Naive B cell (primary cell): ENCODE data around the gene DNAJC13. TPM values are rescaled to one million over a fixed set of nuclear protein-coding genes. Genes with fewer than 3 reads are reported as not detected.

Experiments used
- ATAC-seq, 2 donors: fragments of 150-1000 bp; cut with Tn5 transposase; 2 replicates each; pipeline ENCODE4 v1.10.0; 2021; ENCODE audit warnings: low read depth in 2 of 2, mild to moderate bottlenecking in 2 of 2, moderate library complexity in 2 of 2
- DNase-seq: peaks from one replicate; pipeline ENCODE4 v3.0.0; 2022
- H3K27ac Mint-ChIP-seq, 6 donors: one replicate each; pipeline ENCODE4 v1.8.0; 2020 to 2022; ENCODE audit warnings: mild to moderate bottlenecking in 6 of 6, mixed read lengths in 6 of 6, moderate library complexity in 5 of 6, inconsistent platforms in 2 of 6
- H3K27me3 Mint-ChIP-seq, 3 donors: one replicate each; pipeline ENCODE4 v1.8.0; 2021 to 2022; ENCODE audit warnings: mixed read lengths in 3 of 3, mild to moderate bottlenecking in 1 of 3
- H3K36me3 Mint-ChIP-seq, 2 donors: one replicate each; pipeline ENCODE4 v1.8.0; 2020 to 2022; ENCODE audit warnings: mixed read lengths in 2 of 2, inconsistent platforms in 1 of 2, mild to moderate bottlenecking in 1 of 2
- H3K4me1 Mint-ChIP-seq, 3 donors: one replicate each; pipeline ENCODE4 v1.8.0; 2020 to 2022; ENCODE audit warnings: mixed read lengths in 3 of 3, inconsistent platforms in 1 of 3, mild to moderate bottlenecking in 1 of 3, moderate library complexity in 1 of 3
- H3K4me3 Mint-ChIP-seq, 8 donors: one replicate each; pipeline ENCODE4 v1.8.0; 2020 to 2022; ENCODE audit warnings: mild to moderate bottlenecking in 8 of 8, mixed read lengths in 8 of 8, moderate library complexity in 8 of 8, inconsistent platforms in 2 of 8
- H3K9me3 Mint-ChIP-seq, 7 donors: one replicate each; pipeline ENCODE4 v1.8.0; 2020 to 2022; ENCODE audit warnings: mixed read lengths in 7 of 7, mild to moderate bottlenecking in 5 of 7, inconsistent platforms in 2 of 7, moderate library complexity in 1 of 7
- polyA plus RNA-seq, 6 donors: library from polyadenylated mRNA; unstranded; fragments of 300-500 nt; fragmentation: Illumina TruSeq; gene quantifications; one replicate each; pipeline ENCODE4 v1.2.3, GENCODE V29; 2021; ENCODE audit warnings: low read depth in 6 of 6

The DNAJC13 gene
- polyA plus RNA-seq, 6 donors from 2014 or later = 7.0 to 16.3 (median 12.5) TPM

DNA sequence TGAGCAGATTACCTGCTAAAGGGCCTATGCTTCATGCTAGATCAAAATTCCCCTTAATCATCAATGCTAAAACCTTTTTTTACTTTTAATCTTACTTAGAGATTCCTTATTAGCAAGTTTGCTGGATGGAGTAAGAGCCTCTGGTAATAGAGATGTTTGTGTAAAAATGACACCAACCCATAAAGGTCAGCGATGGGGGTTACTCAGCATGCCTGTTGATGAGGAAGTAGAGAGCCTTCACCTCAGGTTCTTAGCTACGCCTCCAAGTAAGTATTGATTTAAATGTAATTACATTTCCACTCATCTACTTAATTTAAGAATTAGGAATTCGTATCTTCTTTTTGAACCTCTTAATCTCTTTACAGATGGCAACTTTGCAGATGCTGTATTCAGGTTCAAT, 38.8 kb downstream of the DNAJC13 start:
- H3K36me3 Mint-ChIP-seq = peaks cover 16 to 31% of the 10 kb centered on the region in 2 donors
- no peaks in the 10 kb centered on the region for H3K4me1 Mint-ChIP-seq
- peaks cover 0 to 3% (median 0%) of the 10 kb centered on the region in 7 donors for H3K9me3 Mint-ChIP-seq
- no peaks in the 10 kb centered on the region for H3K27me3 Mint-ChIP-seq
- H3K4me3 Mint-ChIP-seq = no peak overlapping the region
- H3K27ac Mint-ChIP-seq = no peak overlapping the region
- DNase-seq = no peak
- no peak for ATAC-seq

DNA sequence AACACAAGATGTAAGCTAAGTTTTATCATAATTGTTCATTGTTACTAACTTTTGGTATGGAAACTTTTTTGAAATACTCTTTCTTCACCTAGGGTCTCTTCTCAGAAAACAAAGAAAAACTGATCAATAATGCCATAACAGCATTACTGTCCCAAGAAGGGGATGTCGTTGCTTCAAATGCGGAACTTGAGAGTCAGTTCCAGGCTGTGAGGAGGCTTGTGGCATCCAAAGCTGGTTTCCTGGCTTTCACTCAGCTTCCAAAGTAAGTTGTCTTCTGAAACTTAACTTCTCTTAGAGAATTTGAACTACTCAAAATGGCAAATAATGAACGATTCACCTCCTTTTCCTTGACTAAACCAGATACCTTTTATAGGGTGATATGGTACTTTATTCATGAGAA, 39.3 kb downstream of the DNAJC13 start:
- no peaks in the 10 kb centered on the region for H3K27me3 Mint-ChIP-seq
- no peak overlapping the region for H3K27ac Mint-ChIP-seq
- peaks cover 17 to 31% of the 10 kb centered on the region in 2 donors for H3K36me3 Mint-ChIP-seq
- DNase-seq = no peak
- H3K4me1 Mint-ChIP-seq = no peaks in the 10 kb centered on the region
- ATAC-seq = no peak
- H3K4me3 Mint-ChIP-seq = no peak overlapping the region
- H3K9me3 Mint-ChIP-seq = peaks cover 0 to 3% (median 0%) of the 10 kb centered on the region in 7 donors

DNA sequence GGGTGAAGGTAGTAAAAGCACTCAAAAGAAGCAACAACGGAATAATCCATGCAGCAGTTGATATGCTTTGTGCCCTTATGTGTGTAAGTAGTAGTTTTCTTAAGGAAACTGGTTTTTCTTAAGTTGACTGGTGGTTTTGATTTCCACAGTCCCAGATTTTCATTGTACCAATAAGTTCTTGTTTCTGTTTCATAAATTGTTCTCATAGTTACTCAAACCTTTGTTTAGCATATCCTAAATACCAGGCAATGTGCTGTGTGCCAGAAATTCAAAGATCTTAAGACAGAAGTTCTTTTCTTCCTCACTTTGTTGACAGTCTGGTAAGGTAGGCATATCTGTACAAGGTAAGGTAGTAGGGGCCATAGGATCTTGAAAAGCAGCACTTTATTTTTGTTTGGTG, 40.0 kb downstream of the DNAJC13 start:
- H3K27me3 Mint-ChIP-seq = no peaks in the 10 kb centered on the region
- no peaks in the 10 kb centered on the region for H3K4me1 Mint-ChIP-seq
- H3K36me3 Mint-ChIP-seq = peaks cover 17 to 31% of the 10 kb centered on the region in 2 donors
- H3K27ac Mint-ChIP-seq = no peak overlapping the region
- DNase-seq (no peak), ATAC-seq (no peak)
- no peak overlapping the region for H3K4me3 Mint-ChIP-seq
- H3K9me3 Mint-ChIP-seq = peaks cover 0 to 3% (median 0%) of the 10 kb centered on the region in 7 donors

DNA sequence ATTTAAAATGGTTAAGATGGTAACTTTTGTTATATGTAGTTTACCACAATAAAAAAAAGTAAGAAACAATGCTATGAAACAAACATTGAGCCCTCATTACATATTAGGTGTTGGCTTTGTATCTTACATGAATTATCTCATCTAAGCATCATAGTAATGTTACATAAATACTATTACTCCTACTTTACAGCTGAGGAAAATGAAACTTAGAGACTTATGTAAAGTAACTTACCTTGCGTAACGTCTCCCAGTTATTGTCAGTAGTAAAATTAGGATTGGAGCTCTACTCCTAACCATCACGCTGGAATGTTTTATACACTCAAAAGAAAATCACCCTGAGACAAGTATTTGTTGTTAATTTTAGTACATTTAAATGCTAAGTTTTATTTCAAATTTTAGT, 42.2 kb downstream of the DNAJC13 start:
- no peaks in the 10 kb centered on the region for H3K27me3 Mint-ChIP-seq
- H3K4me1 Mint-ChIP-seq = no peaks in the 10 kb centered on the region
- H3K27ac Mint-ChIP-seq = no peak overlapping the region
- no peak overlapping the region for H3K4me3 Mint-ChIP-seq
- ATAC-seq = no peak
- H3K9me3 Mint-ChIP-seq = peaks cover 0 to 3% (median 0%) of the 10 kb centered on the region in 7 donors
- H3K36me3 Mint-ChIP-seq = peaks cover 17 to 29% of the 10 kb centered on the region in 2 donors
- no peak for DNase-seq

DNA sequence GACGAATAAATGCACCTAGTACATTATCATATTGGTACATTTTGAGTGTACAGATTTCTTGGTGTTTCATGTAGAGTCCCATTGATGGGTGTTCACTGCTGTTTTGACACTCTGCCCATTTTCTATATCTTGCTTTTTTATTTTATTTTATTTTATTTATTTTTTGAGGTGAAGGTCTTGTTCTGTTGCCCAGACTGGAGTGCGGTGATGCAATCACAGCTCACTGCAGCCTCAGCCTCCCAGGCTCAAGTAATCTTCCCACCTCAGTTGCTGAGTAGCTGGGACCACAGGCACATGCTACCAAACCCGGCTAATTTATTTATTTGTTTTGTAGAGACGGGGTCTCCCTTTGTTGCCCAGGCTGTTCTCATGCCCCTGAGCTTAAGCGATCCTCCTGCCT, 44.2 kb downstream of the DNAJC13 start:
- Mint-ChIP-seq H3K27me3 (no peaks in the 10 kb centered on the region), H3K27ac (no peak overlapping the region), H3K9me3 (no peaks in the 10 kb centered on the region), H3K36me3 (peaks cover 7 to 16% of the 10 kb centered on the region in 2 donors), H3K4me3 (no peak overlapping the region), H3K4me1 (no peaks in the 10 kb centered on the region)
- DNase-seq = no peak
- ATAC-seq = no peak

DNA sequence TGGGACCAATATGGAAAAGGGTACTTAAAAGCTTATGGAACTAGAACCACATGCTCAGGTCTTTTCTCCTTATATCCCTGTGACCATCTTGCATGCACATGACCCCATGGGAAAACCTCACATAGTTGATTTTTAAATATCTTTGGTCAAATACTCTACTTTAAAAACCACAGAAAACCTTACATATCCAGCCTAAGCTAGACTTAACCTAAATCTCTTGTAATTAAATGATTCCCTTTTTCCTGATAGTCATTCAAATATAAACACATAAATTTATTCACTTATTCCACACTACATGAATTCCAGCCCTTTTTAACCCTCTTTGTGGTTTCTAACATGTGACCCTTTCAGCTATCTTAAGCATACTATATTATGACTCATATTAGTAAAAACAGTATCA, 46.8 kb downstream of the DNAJC13 start:
- ATAC-seq = no peak
- no peaks in the 10 kb centered on the region for H3K27me3 Mint-ChIP-seq
- no peak for DNase-seq
- H3K36me3 Mint-ChIP-seq = peaks cover 17 to 18% of the 10 kb centered on the region in 2 donors
- no peaks in the 10 kb centered on the region for H3K4me1 Mint-ChIP-seq
- no peak overlapping the region for H3K27ac Mint-ChIP-seq
- H3K4me3 Mint-ChIP-seq = no peak overlapping the region
- H3K9me3 Mint-ChIP-seq = no peaks in the 10 kb centered on the region

DNA sequence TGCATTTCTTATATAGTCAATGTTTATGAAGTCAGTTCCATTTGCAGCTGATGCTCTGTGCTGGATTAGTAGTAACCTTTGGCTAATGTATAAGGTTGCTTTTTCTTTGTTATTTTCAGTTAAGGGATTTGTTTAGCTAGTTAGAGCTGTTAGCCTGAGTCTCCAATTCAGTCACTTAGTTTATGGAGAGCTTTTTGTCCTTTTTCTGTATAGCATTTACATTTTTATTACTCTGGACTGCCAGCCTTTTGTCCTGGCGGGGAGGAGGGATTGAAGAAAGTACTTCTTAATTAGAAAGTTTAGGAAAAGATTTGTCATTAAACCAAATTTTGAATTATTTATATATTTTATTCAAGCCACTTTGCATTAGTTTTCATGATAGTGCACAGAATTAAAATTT, 52.0 kb downstream of the DNAJC13 start:
- no peak overlapping the region for H3K4me3 Mint-ChIP-seq
- H3K27ac Mint-ChIP-seq = peak overlapping the region in 1 of 6 donors; percentile 65
- no peaks in the 10 kb centered on the region for H3K4me1 Mint-ChIP-seq
- DNase-seq (no peak), ATAC-seq (no peak)
- peaks cover 10 to 18% of the 10 kb centered on the region in 2 donors for H3K36me3 Mint-ChIP-seq
- no peaks in the 10 kb centered on the region for H3K9me3 Mint-ChIP-seq
- no peaks in the 10 kb centered on the region for H3K27me3 Mint-ChIP-seq

DNA sequence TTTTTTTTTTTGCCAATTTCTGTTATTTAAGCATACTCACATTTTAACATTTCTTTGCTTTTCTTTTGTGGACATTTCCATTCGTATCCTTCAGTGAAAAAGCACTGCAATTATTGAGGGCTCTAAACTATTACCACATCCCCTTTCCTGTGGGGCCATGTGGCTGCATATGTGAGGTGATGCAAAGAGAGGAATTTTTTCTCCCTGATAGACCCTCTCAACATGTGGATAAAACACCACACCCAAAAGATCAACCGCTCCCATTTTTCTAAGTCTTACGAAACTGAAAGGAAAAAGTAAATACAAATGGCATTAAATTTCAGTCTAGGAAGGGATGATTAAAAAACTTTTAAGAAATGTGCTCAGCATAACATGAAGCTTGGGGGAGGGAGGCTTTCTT, 68.8 kb downstream of the DNAJC13 start:
- no peaks in the 10 kb centered on the region for H3K9me3 Mint-ChIP-seq
- no peak for ATAC-seq
- peaks cover 0 to 9% of the 10 kb centered on the region in 2 donors for H3K36me3 Mint-ChIP-seq
- no peaks in the 10 kb centered on the region for H3K27me3 Mint-ChIP-seq
- no peaks in the 10 kb centered on the region for H3K4me1 Mint-ChIP-seq
- H3K27ac Mint-ChIP-seq = no peak overlapping the region
- no peak overlapping the region for H3K4me3 Mint-ChIP-seq
- no peak for DNase-seq

DNA sequence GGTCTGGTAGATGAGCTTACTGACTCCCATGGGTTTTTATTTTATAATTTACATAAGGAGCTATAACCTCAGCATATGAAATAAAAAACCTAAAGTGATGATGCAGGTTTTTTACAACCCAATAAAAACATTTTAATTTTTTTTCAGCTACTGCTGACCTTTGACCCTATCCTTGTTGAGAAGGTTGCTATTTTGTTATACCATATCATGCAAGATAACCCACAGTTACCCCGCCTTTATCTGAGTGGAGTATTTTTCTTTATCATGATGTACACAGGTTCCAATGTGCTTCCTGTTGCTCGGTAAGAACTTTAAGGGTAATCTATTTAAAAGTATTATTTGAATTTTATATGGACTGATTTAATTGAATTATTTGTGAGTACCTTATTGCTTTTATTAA, 70.8 kb downstream of the DNAJC13 start:
- H3K36me3 Mint-ChIP-seq = peaks cover 0 to 14% of the 10 kb centered on the region in 2 donors
- no peak overlapping the region for H3K27ac Mint-ChIP-seq
- H3K27me3 Mint-ChIP-seq = no peaks in the 10 kb centered on the region
- ATAC-seq (no peak), DNase-seq (no peak)
- H3K9me3 Mint-ChIP-seq = no peaks in the 10 kb centered on the region
- H3K4me3 Mint-ChIP-seq = no peak overlapping the region
- no peaks in the 10 kb centered on the region for H3K4me1 Mint-ChIP-seq

DNA sequence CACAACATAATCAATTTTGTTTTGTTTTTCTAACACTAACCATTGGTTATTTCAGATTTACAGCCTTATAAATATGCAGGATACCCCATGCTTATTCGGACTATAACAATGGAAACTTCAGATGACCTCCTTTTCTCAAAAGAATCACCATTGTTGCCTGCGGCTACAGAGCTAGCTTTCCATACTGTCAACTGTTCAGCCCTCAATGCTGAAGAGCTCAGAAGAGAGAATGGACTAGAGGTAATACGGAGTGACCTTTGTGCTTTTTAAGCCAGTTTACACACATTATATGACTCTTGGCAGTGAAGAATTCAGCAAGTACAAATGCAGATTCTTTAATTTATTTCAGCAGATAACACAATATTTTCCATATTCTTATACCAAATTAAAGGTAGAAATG, 81.8 kb downstream of the DNAJC13 start:
- Mint-ChIP-seq H3K27me3 (no peaks in the 10 kb centered on the region), H3K4me1 (no peaks in the 10 kb centered on the region), H3K27ac (no peak overlapping the region), H3K36me3 (peaks cover 26 to 45% of the 10 kb centered on the region in 2 donors), H3K4me3 (no peak overlapping the region), H3K9me3 (no peaks in the 10 kb centered on the region)
- ATAC-seq (no peak), DNase-seq (no peak)

DNA sequence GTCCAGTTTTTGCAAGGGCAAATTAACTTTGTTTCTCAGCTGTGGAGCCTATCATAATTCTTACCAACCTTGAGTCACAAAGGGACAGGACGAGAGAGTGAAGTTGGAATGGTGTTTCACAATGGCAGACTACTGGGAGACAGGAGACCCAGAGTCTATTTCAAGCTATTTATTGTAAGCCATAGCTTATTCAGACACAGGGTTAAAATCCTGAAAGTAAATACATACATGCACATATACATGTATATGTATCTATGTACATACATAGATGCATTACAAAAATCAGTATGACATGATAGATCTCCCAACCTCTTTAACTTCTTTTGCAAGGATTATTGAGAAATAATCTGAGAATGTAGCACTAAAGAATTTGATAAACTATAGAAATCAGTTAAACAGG, 86.3 kb downstream of the DNAJC13 start:
- no peaks in the 10 kb centered on the region for H3K27me3 Mint-ChIP-seq
- ATAC-seq = no peak
- H3K36me3 Mint-ChIP-seq = peaks cover 34 to 45% of the 10 kb centered on the region in 2 donors
- no peak overlapping the region for H3K4me3 Mint-ChIP-seq
- H3K4me1 Mint-ChIP-seq = peaks cover 0 to 3% (median 0%) of the 10 kb centered on the region in 3 donors
- no peak overlapping the region for H3K27ac Mint-ChIP-seq
- DNase-seq = no peak
- H3K9me3 Mint-ChIP-seq = no peaks in the 10 kb centered on the region

DNA sequence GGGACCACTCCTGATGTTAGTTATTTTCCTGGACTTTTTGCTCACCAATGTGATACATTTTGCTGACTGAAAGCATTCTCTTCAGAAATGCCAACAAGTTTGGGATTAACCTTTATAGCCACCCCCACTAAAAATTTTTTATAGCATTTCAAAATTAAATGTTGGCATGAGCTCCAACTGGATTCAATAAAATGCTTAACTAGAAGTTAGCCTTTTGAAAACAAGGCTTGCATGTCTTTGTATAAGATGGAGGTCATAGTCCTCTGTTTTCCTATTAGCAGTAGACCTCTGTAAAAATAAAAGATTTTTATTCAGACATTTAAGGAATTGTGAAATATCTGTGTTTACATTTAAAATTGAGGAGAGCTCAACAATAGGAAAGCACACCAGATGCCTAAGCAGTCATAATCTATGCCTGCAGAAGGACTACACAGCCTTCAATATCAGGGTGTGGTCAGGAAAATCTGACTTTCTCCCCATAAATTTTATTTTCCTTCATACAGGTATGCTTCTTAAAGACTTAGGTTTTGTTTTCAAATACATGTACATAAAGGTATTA, 87.2 kb downstream of the DNAJC13 start:
- Mint-ChIP-seq H3K27ac (no peak overlapping the region), H3K4me3 (no peak overlapping the region), H3K36me3 (peaks cover 41 to 51% of the 10 kb centered on the region in 2 donors), H3K27me3 (no peaks in the 10 kb centered on the region), H3K9me3 (no peaks in the 10 kb centered on the region), H3K4me1 (peaks cover 0 to 3% (median 0%) of the 10 kb centered on the region in 3 donors)
- ATAC-seq (no peak), DNase-seq (no peak)

DNA sequence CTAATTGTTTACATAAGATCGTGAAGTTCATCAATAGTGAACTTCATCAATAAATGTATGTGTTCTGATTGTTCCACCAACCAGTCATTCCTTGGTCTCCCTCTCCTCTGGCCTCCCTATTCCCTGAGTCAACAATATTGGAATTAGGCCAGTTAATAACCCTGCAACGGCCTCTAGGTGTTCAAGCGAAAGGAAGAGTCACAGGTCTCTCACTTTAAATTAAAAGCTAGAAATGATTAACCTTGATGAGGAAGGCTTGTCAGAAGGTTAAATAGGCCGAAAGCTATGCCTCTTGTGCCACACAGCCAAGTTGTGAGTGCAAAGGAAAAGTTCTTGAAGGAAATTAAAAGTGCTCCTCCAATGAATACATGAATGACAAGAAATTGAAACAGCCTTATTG, 90.4 kb downstream of the DNAJC13 start:
- ATAC-seq = no peak
- Mint-ChIP-seq H3K27me3 (no peaks in the 10 kb centered on the region), H3K4me1 (peaks cover 0 to 3% (median 0%) of the 10 kb centered on the region in 3 donors), H3K4me3 (no peak overlapping the region), H3K27ac (peak overlapping the region in 1 of 6 donors; percentile 77), H3K36me3 (peaks cover 24 to 39% of the 10 kb centered on the region in 2 donors), H3K9me3 (no peaks in the 10 kb centered on the region)
- DNase-seq = no peak

DNA sequence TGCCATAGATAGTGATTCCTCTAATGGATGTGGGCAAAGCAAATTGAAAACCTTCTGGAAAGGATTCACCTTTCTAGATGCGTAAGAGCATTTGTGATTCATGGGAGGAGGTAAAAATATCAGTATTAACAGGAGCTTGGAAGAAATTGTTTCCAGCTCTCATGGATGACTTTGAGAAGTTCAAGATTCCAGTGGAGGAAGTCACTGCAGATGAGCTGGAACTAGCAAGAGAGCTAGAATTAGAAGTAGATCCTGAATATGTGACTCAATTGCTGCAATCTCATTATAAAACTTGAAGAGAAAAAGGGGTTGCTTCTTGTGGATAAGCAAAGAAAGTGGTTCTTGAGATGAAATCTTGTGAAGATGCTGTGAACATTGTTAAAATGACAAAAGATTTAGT, 91.8 kb downstream of the DNAJC13 start:
- DNase-seq = no peak

DNA sequence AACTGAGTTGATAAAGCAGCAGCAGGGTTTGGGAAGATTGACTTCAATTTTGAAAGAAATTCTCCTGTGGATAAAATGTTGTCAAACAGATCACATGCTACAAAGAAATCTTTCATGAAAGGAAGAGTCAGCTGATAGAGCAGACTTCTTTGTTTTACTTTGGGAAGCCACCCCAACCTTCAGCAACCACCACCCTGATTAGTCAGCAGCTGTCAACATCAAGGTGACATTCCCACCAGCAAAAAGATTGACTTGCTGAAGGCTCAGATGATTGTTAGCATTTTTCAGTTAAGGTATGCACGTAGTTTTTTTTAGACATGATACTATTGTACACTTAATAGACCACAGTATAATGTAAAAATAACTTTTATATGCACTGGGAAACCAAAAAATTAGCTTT, 92.2 kb downstream of the DNAJC13 start:
- DNase-seq (no peak), ATAC-seq (no peak)
- peaks cover 24 to 37% of the 10 kb centered on the region in 2 donors for H3K36me3 Mint-ChIP-seq
- no peak overlapping the region for H3K4me3 Mint-ChIP-seq
- peaks cover 0 to 3% (median 0%) of the 10 kb centered on the region in 3 donors for H3K4me1 Mint-ChIP-seq
- H3K27me3 Mint-ChIP-seq = no peaks in the 10 kb centered on the region
- H3K27ac Mint-ChIP-seq = no peak overlapping the region
- no peaks in the 10 kb centered on the region for H3K9me3 Mint-ChIP-seq

More for the DNA sequence above, 91.8 kb downstream of the DNAJC13 start:
- H3K27ac Mint-ChIP-seq = no peak overlapping the region
- ATAC-seq = no peak
- no peaks in the 10 kb centered on the region for H3K27me3 Mint-ChIP-seq
- no peak overlapping the region for H3K4me3 Mint-ChIP-seq
- H3K9me3 Mint-ChIP-seq = no peaks in the 10 kb centered on the region
- peaks cover 0 to 3% (median 0%) of the 10 kb centered on the region in 3 donors for H3K4me1 Mint-ChIP-seq
- peaks cover 24 to 35% of the 10 kb centered on the region in 2 donors for H3K36me3 Mint-ChIP-seq
